K562 (cell line): ENCODE results near the gene GADD45GIP1. TPM values are rescaled to one million over a fixed set of nuclear protein-coding genes. Genes with fewer than 3 reads are reported as not detected.

Source experiments
- AFF4 ChIP-seq: sonication (generic); formaldehyde crosslinking; IDR thresholded peaks from 2 replicates; pipeline ENCODE4 v1.8.0; 2023; ENCODE audit warnings: mild to moderate bottlenecking, missing genetic modification reagents
- C11orf30 ChIP-seq: fragments of 450-650 bp; IDR thresholded peaks from 2 replicates; pipeline ENCODE4 v1.6.1; 2016; ENCODE audit warnings: low read depth, mild to moderate bottlenecking
- GTF2E2 ChIP-seq: fragments of 200-800 bp; sonication (Bioruptor generic); IDR thresholded peaks from 2 replicates; pipeline ENCODE4 v1.6.1; 2016; ENCODE audit warnings: missing genetic modification characterization, missing compliant biosample characterization
- MAX ChIP-seq: sonication (generic); formaldehyde crosslinking; IDR thresholded peaks from 2 replicates; pipeline ENCODE4 v1.9.0; 2022; ENCODE audit warnings: mild to moderate bottlenecking, missing genetic modification reagents
- MED1 ChIP-seq: sonication (generic); formaldehyde crosslinking; IDR thresholded peaks from 2 replicates; pipeline ENCODE4 v1.8.1; 2023; ENCODE audit warnings: missing genetic modification reagents, borderline replicate concordance
- MXD1 ChIP-seq: fragments of 250-450 bp; sonication (Bioruptor Pico); IDR thresholded peaks from 2 replicates; pipeline ENCODE4 v1.8.0; 2021; ENCODE audit warnings: borderline replicate concordance, mild to moderate bottlenecking, moderate library complexity; ENCODE audit not compliant: poor library complexity, severe bottlenecking
- NEUROD1 ChIP-seq: fragments of 150-350 bp; IDR thresholded peaks from 2 replicates; pipeline ENCODE4 v1.6.1; 2014; ENCODE audit warnings: borderline replicate concordance, low read length, low read depth; ENCODE audit not compliant: partially characterized antibody
- NFIC ChIP-seq: fragments of 450-650 bp; IDR thresholded peaks from 2 replicates; pipeline ENCODE4 v1.6.1; 2017; ENCODE audit warnings: mild to moderate bottlenecking, inconsistent platforms
- PCBP1 ChIP-seq: fragments of 200-400 bp; formaldehyde crosslinking; IDR thresholded peaks from 2 replicates; pipeline ENCODE4 v1.6.1; 2018; ENCODE audit warnings: mild to moderate bottlenecking, low read depth, low read length; ENCODE audit not compliant: poor library complexity, severe bottlenecking
- RBFOX2 ChIP-seq: fragments of 200-400 bp; formaldehyde crosslinking; IDR thresholded peaks from 2 replicates; pipeline ENCODE4 v1.6.1; 2017; ENCODE audit warnings: low read depth, mild to moderate bottlenecking, low read length, moderate library complexity
- SAP30 ChIP-seq: fragments of 200-600 bp; sonication (generic); IDR thresholded peaks from 2 replicates; pipeline ENCODE4 v1.6.1; 2012; ENCODE audit warnings: borderline replicate concordance, low read depth, mild to moderate bottlenecking, moderate library complexity, low read length, control low read depth, inconsistent platforms; ENCODE audit not compliant: insufficient read depth, poor library complexity, severe bottlenecking
- SP1 ChIP-seq: sonication (generic); formaldehyde crosslinking; IDR thresholded peaks from 2 replicates; pipeline ENCODE4 v1.8.1; 2022; ENCODE audit warnings: mild to moderate bottlenecking, missing genetic modification reagents
- STAG1 ChIP-seq: sonication (generic); formaldehyde crosslinking; IDR thresholded peaks from 2 replicates; pipeline ENCODE4 v1.5.0; 2020; ENCODE audit warnings: missing genetic modification reagents, borderline replicate concordance
- ZBTB43 ChIP-seq: sonication (generic); formaldehyde crosslinking; IDR thresholded peaks from 2 replicates; pipeline ENCODE4 v1.8.0; 2023; ENCODE audit warnings: mild to moderate bottlenecking, missing genetic modification reagents
- ZBTB7A ChIP-seq: IDR thresholded peaks from 2 replicates; pipeline ENCODE4 v1.6.1; 2011; ENCODE audit warnings: low read depth, mild to moderate bottlenecking, low read length, moderate library complexity, borderline replicate concordance; ENCODE audit not compliant: control insufficient read depth
- ZSCAN29 ChIP-seq: fragments of 450-650 bp; IDR thresholded peaks from 2 replicates; pipeline ENCODE4 v1.6.1; 2017
- polyA plus RNA-seq, 8 experiments: library from polyadenylated mRNA; depleted of rRNA in 4 of 8; stranded (reverse) in 5 of 8; unstranded in 3 of 8; fragments of >200 nt; fragmentation: Nextera tagmentation in 2 of 8; fragmentation: Illumina TruSeq in 1 of 8; extraction: Ambion mirVana in 2 of 8; extraction: Trizol in 1 of 8; gene quantifications; 2 replicates each; pipeline versions ENCODE4 v1.2.1 to v1.2.3, GENCODE V29; 2011 to 2014; ENCODE audit warnings: inconsistent platforms in 1 of 8, missing spikeins in 1 of 8
- total RNA-seq, 7 experiments: library from RNA; depleted of rRNA in 6 of 7; stranded (reverse); fragments of >200 nt in 6 of 7; fragmentation: Illumina TruSeq in 2 of 7; extraction: Trizol in 2 of 7; gene quantifications; 2 replicates each; pipeline versions ENCODE4 v1.2.1 to v1.2.3, GENCODE V29; 2011 to 2021; ENCODE audit warnings: low replicate concordance in 1 of 7
- TF ChIP-seq, protein P1 (sequence below): fragments of 450-650 bp; IDR thresholded peaks from 2 replicates; pipeline ENCODE4 v1.6.1; 2016; ENCODE audit warnings: borderline replicate concordance

GADD45GIP1 gene
- total and polyA plus RNA-seq, 9 of the 15 experiments (the other 6 are each of a cell fraction or from before 2014, with no cell fraction given): 5.1 to 161 (median 29.2) TPM

DNA sequence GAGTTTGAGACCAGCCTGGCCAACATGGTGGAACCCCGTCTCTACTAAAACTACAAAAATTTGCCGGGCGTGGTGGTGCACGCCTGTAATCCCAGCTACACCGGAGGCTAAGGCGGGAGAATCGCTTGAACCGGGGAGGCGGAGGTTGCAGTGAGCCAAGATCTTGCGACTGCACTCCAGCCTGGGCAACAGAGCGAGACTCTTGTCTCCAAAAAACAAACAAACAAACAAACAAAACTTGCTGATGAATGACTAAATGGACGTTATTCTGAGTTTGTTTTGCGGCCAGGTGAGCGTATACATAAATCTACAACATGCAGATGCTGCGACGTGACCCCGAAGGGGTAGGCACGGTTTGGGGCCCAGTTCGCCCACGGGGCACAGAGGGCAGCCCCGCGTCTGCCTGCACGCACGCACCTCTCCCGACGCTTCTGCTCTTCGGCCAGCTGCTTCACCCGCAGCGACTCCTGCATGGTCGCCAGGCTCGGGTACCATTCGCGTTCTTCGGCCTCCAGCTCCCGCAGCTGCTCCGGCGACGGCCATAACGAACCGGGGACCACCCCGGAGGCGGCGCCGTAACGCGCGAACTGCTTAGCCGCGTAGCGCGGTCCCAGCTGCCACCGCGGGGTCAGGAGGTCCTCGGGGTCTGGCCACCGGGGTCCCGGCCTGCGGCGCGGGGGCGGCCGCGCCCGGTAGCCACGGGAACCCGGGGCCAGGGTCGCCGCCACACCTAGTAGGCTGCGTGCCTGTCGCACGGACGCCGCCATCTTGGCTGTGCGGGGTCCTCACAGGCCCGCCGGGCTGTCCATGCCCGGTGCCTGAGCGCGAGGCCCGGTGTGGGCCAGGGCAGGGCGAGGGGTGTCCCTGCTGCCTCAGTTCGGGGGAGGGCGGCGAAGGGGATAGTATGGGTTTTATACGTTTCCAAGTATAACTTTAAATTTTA lies at the start of gene GADD45GIP1 (continued):
- TF ChIP-seq, protein P1, sequence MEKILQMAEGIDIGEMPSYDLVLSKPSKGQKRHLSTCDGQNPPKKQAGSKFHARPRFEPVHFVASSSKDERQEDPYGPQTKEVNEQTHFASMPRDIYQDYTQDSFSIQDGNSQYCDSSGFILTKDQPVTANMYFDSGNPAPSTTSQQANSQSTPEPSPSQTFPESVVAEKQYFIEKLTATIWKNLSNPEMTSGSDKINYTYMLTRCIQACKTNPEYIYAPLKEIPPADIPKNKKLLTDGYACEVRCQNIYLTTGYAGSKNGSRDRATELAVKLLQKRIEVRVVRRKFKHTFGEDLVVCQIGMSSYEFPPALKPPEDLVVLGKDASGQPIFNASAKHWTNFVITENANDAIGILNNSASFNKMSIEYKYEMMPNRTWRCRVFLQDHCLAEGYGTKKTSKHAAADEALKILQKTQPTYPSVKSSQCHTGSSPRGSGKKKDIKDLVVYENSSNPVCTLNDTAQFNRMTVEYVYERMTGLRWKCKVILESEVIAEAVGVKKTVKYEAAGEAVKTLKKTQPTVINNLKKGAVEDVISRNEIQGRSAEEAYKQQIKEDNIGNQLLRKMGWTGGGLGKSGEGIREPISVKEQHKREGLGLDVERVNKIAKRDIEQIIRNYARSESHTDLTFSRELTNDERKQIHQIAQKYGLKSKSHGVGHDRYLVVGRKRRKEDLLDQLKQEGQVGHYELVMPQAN: 0 out of 2 replicates have a peak, but pooled peaks have one; percentile 29
- TF ChIP-seq MAX (CRISPR knock-in tag) (peak; percentile 80), GTF2E2 (tag) (peak; percentile 86; the same call in 1 of the 2 replicates), NEUROD1 (peak; percentile 35), SP1 (0 out of 2 replicates have a peak, but pooled peaks have one; percentile 13), SAP30 (peak; percentile 95), AFF4 (no peak), MXD1 (CRISPR knock-in tag) (peak; percentile 96), ZSCAN29 (peak; percentile 79; the same call in 1 of the 2 replicates), C11orf30 (peak; percentile 68), NFIC (0 out of 2 replicates have a peak, but pooled peaks have one; percentile 31), RBFOX2 (peak; percentile 96), MED1 (CRISPR knock-in tag) (no peak), ZBTB43 (no peak), ZBTB7A (peak; percentile 79; the same call in 1 of the 2 replicates), PCBP1 (no peak), STAG1 (CRISPR knock-in tag) (0 out of 2 replicates have a peak, but pooled peaks have one; percentile 11)
